Neural cell (in vitro differentiated cells): ENCODE results near the gene SHISA3.

Source experiments
- CTCF ChIP-seq: fragments of 450-650 bp; IDR thresholded peaks from 2 replicates; pipeline ENCODE4 v1.5.1; 2014; ENCODE audit warnings: antibody characterized with exemption, mild to moderate bottlenecking, moderate library complexity; ENCODE audit not compliant: poor library complexity, severe bottlenecking
- EP300 ChIP-seq: fragments of 450-650 bp; conservative IDR thresholded peaks from 2 replicates; pipeline ENCODE4 v1.6.1; 2014; ENCODE audit warnings: antibody characterized with exemption, mild to moderate bottlenecking, moderate library complexity; ENCODE audit not compliant: poor library complexity, severe bottlenecking
- EZH2 ChIP-seq: fragments of 200-600, 300-800 bp; shearing (Covaris generic), sonication (generic); IDR thresholded peaks from 2 replicates; pipeline ENCODE4 v1.6.1; 2014; ENCODE audit warnings: antibody characterized with exemption, low read length, borderline replicate concordance, mild to moderate bottlenecking; ENCODE audit not compliant: insufficient read depth, poor library complexity, severe bottlenecking
- POLR2AphosphoS5 ChIP-seq: IDR thresholded peaks from 2 replicates; pipeline ENCODE4 v1.6.1; 2012
- TAF1 ChIP-seq: IDR thresholded peaks from 2 replicates; pipeline ENCODE4 v1.6.1; 2012; ENCODE audit warnings: low read depth
- TF ChIP-seq, protein P1 (sequence below): IDR thresholded peaks from 2 replicates; pipeline ENCODE4 v1.6.1; 2012; ENCODE audit warnings: borderline replicate concordance

- no peak for TF ChIP-seq CTCF
- TF ChIP-seq, protein P1, sequence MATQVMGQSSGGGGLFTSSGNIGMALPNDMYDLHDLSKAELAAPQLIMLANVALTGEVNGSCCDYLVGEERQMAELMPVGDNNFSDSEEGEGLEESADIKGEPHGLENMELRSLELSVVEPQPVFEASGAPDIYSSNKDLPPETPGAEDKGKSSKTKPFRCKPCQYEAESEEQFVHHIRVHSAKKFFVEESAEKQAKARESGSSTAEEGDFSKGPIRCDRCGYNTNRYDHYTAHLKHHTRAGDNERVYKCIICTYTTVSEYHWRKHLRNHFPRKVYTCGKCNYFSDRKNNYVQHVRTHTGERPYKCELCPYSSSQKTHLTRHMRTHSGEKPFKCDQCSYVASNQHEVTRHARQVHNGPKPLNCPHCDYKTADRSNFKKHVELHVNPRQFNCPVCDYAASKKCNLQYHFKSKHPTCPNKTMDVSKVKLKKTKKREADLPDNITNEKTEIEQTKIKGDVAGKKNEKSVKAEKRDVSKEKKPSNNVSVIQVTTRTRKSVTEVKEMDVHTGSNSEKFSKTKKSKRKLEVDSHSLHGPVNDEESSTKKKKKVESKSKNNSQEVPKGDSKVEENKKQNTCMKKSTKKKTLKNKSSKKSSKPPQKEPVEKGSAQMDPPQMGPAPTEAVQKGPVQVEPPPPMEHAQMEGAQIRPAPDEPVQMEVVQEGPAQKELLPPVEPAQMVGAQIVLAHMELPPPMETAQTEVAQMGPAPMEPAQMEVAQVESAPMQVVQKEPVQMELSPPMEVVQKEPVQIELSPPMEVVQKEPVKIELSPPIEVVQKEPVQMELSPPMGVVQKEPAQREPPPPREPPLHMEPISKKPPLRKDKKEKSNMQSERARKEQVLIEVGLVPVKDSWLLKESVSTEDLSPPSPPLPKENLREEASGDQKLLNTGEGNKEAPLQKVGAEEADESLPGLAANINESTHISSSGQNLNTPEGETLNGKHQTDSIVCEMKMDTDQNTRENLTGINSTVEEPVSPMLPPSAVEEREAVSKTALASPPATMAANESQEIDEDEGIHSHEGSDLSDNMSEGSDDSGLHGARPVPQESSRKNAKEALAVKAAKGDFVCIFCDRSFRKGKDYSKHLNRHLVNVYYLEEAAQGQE, result no peak
- TF ChIP-seq POLR2AphosphoS5, result no peak
- TF ChIP-seq EP300, result no peak
- TF ChIP-seq TAF1, result no peak
- no peak for TF ChIP-seq EZH2
These were observed 32.8 kb upstream of the SHISA3 start for GRCh38 chr4:42364266-42365053.
